Measurements from ENCODE around the gene DZIP3. TPM values are rescaled to one million over a fixed set of nuclear protein-coding genes. Genes with fewer than 3 reads are reported as not detected.

Gene DZIP3
- total and polyA plus RNA-seq, 2 experiments from 2014 or later: 28.7 to 32.0 TPM

DNA sequence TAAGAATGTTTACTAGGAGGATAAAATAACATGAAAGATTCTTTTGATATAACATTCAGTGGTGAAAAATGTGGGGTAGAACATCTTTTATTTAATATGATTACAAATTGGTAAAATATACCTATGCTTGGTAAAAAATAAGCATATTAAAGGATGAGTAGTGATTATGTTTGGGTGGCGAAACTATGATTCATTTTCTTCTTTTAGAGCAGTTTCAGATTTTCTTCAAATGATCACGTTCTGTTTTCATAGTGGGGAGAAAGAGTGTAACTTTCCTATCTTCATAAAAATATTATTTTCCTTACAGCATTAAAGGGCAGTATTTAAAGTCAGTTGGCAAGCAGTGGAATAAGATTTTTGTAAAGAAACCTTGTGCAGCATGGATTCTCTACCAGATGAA lies 15.5 kb downstream of the DZIP3 start:
- Histone ChIP-seq H3K4me1 (ENCODE audit: insufficient read depth) (peaks cover 25% of the 10 kb centered on the region), H3F3A (replicated peaks; ENCODE audit: low read depth) (no peaks in the 10 kb centered on the region), H3K27ac (ENCODE audit: low read depth) (no peak overlapping the region), H3K4me3 (no peak overlapping the region), H2AFZ (no peak overlapping the region), H3K79me2 (replicated peaks; ENCODE audit: insufficient read depth) (peaks cover 32% of the 10 kb centered on the region), H3K27me3 (ENCODE audit: insufficient read depth) (no peaks in the 10 kb centered on the region), H3K9me2 (ENCODE audit: insufficient read depth) (no peaks in the 10 kb centered on the region), H3K36me3 (ENCODE audit: insufficient read depth) (no peaks in the 10 kb centered on the region), H3K4me2 (no peak overlapping the region), H4K20me1 (replicated peaks; ENCODE audit: insufficient read depth) (no peaks in the 10 kb centered on the region)
- ATAC-seq: no peak
- Mint-ChIP-seq H3K27ac (no peak overlapping the region), H3K4me1 (peaks cover 32% of the 10 kb centered on the region), H3K9me3 (no peaks in the 10 kb centered on the region), H3K27me3 (ENCODE audit: insufficient read depth, low read depth, poor library complexity) (peaks cover 2% of the 10 kb centered on the region), H3K36me3 (ENCODE audit: low read depth) (peaks cover 12% of the 10 kb centered on the region; the same call in 2 of the 3 replicates), H3K4me3 (no peak overlapping the region)
- TF ChIP-seq JUNB (IDR thresholded peaks at IDR 0.05; ENCODE audit: unreplicated experiment) (no peak), POLR2AphosphoS5 (IDR thresholded peaks at IDR 0.05; ENCODE audit: low read depth) (no peak), EZH2 (IDR thresholded peaks at IDR 0.05; ENCODE audit: low read depth, unreplicated experiment) (no peak)
- TF ChIP-seq, protein P1, sequence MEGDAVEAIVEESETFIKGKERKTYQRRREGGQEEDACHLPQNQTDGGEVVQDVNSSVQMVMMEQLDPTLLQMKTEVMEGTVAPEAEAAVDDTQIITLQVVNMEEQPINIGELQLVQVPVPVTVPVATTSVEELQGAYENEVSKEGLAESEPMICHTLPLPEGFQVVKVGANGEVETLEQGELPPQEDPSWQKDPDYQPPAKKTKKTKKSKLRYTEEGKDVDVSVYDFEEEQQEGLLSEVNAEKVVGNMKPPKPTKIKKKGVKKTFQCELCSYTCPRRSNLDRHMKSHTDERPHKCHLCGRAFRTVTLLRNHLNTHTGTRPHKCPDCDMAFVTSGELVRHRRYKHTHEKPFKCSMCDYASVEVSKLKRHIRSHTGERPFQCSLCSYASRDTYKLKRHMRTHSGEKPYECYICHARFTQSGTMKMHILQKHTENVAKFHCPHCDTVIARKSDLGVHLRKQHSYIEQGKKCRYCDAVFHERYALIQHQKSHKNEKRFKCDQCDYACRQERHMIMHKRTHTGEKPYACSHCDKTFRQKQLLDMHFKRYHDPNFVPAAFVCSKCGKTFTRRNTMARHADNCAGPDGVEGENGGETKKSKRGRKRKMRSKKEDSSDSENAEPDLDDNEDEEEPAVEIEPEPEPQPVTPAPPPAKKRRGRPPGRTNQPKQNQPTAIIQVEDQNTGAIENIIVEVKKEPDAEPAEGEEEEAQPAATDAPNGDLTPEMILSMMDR (conservative IDR thresholded peaks at IDR 0.05; ENCODE audit: low read depth in 2 of 2): no peak
- no peak for DNase-seq (ENCODE audit: low spot score)

DNA sequence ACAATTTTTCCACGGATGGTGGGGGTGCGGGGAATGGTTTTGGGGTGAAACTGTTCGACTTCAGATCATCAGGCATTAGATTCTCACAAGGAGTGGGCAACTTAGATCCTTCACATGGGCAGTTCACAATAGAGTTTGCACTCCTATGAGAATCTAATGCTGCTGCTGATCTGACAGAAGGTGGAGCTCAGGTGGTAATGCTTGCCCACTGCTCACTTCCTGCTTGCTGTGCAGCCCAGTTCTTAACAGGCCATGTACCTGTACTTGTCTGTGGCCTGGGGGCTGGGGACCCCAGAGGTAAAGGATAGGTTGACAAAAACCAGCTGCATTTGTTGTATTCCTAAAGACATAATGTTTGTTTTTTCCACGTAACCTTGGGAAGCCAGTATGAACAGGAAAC lies 16.0 kb downstream of the DZIP3 start:
- Mint-ChIP-seq H3K27me3 (ENCODE audit: insufficient read depth, low read depth, poor library complexity) (peaks cover 2% of the 10 kb centered on the region), H3K4me1 (peaks cover 32% of the 10 kb centered on the region), H3K9me3 (no peaks in the 10 kb centered on the region), H3K4me3 (no peak overlapping the region), H3K27ac (no peak overlapping the region), H3K36me3 (ENCODE audit: low read depth) (peaks cover 12% of the 10 kb centered on the region; the same call in 2 of the 3 replicates)
- ATAC-seq (no peak), DNase-seq (ENCODE audit: low spot score) (no peak)
- no peak overlapping the region for H2AFZ ChIP-seq
- peaks cover 27% of the 10 kb centered on the region for H3K79me2 ChIP-seq (replicated peaks; ENCODE audit: insufficient read depth)
- H3K4me1 ChIP-seq (ENCODE audit: insufficient read depth): peaks cover 25% of the 10 kb centered on the region
- H3K4me2 ChIP-seq: no peak overlapping the region
- H3K36me3 ChIP-seq (ENCODE audit: insufficient read depth): no peaks in the 10 kb centered on the region
- H3K27me3 ChIP-seq (ENCODE audit: insufficient read depth): no peaks in the 10 kb centered on the region
- no peaks in the 10 kb centered on the region for H3F3A ChIP-seq (replicated peaks; ENCODE audit: low read depth)
- H4K20me1 ChIP-seq (replicated peaks; ENCODE audit: insufficient read depth): no peaks in the 10 kb centered on the region
- H3K9me2 ChIP-seq (ENCODE audit: insufficient read depth): no peaks in the 10 kb centered on the region
- H3K4me3 ChIP-seq: no peak overlapping the region
- H3K27ac ChIP-seq (ENCODE audit: low read depth): no peak overlapping the region
- TF ChIP-seq, protein P2, sequence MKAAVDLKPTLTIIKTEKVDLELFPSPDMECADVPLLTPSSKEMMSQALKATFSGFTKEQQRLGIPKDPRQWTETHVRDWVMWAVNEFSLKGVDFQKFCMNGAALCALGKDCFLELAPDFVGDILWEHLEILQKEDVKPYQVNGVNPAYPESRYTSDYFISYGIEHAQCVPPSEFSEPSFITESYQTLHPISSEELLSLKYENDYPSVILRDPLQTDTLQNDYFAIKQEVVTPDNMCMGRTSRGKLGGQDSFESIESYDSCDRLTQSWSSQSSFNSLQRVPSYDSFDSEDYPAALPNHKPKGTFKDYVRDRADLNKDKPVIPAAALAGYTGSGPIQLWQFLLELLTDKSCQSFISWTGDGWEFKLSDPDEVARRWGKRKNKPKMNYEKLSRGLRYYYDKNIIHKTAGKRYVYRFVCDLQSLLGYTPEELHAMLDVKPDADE (IDR thresholded peaks at IDR 0.05): no peak
- TF ChIP-seq, protein P3, sequence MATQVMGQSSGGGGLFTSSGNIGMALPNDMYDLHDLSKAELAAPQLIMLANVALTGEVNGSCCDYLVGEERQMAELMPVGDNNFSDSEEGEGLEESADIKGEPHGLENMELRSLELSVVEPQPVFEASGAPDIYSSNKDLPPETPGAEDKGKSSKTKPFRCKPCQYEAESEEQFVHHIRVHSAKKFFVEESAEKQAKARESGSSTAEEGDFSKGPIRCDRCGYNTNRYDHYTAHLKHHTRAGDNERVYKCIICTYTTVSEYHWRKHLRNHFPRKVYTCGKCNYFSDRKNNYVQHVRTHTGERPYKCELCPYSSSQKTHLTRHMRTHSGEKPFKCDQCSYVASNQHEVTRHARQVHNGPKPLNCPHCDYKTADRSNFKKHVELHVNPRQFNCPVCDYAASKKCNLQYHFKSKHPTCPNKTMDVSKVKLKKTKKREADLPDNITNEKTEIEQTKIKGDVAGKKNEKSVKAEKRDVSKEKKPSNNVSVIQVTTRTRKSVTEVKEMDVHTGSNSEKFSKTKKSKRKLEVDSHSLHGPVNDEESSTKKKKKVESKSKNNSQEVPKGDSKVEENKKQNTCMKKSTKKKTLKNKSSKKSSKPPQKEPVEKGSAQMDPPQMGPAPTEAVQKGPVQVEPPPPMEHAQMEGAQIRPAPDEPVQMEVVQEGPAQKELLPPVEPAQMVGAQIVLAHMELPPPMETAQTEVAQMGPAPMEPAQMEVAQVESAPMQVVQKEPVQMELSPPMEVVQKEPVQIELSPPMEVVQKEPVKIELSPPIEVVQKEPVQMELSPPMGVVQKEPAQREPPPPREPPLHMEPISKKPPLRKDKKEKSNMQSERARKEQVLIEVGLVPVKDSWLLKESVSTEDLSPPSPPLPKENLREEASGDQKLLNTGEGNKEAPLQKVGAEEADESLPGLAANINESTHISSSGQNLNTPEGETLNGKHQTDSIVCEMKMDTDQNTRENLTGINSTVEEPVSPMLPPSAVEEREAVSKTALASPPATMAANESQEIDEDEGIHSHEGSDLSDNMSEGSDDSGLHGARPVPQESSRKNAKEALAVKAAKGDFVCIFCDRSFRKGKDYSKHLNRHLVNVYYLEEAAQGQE (IDR thresholded peaks at IDR 0.05; ENCODE audit: unreplicated experiment): no peak
- TF ChIP-seq ZNF331 (CRISPR knock-in tag; IDR thresholded peaks at IDR 0.05; ENCODE audit: low read depth) (no peak), JUNB (IDR thresholded peaks at IDR 0.05; ENCODE audit: unreplicated experiment) (no peak), EZH2phosphoT487 (IDR thresholded peaks at IDR 0.05; ENCODE audit: unreplicated experiment) (no peak), ZNF114 (CRISPR knock-in tag; IDR thresholded peaks at IDR 0.05) (no peak)
- TF ChIP-seq, protein P4, sequence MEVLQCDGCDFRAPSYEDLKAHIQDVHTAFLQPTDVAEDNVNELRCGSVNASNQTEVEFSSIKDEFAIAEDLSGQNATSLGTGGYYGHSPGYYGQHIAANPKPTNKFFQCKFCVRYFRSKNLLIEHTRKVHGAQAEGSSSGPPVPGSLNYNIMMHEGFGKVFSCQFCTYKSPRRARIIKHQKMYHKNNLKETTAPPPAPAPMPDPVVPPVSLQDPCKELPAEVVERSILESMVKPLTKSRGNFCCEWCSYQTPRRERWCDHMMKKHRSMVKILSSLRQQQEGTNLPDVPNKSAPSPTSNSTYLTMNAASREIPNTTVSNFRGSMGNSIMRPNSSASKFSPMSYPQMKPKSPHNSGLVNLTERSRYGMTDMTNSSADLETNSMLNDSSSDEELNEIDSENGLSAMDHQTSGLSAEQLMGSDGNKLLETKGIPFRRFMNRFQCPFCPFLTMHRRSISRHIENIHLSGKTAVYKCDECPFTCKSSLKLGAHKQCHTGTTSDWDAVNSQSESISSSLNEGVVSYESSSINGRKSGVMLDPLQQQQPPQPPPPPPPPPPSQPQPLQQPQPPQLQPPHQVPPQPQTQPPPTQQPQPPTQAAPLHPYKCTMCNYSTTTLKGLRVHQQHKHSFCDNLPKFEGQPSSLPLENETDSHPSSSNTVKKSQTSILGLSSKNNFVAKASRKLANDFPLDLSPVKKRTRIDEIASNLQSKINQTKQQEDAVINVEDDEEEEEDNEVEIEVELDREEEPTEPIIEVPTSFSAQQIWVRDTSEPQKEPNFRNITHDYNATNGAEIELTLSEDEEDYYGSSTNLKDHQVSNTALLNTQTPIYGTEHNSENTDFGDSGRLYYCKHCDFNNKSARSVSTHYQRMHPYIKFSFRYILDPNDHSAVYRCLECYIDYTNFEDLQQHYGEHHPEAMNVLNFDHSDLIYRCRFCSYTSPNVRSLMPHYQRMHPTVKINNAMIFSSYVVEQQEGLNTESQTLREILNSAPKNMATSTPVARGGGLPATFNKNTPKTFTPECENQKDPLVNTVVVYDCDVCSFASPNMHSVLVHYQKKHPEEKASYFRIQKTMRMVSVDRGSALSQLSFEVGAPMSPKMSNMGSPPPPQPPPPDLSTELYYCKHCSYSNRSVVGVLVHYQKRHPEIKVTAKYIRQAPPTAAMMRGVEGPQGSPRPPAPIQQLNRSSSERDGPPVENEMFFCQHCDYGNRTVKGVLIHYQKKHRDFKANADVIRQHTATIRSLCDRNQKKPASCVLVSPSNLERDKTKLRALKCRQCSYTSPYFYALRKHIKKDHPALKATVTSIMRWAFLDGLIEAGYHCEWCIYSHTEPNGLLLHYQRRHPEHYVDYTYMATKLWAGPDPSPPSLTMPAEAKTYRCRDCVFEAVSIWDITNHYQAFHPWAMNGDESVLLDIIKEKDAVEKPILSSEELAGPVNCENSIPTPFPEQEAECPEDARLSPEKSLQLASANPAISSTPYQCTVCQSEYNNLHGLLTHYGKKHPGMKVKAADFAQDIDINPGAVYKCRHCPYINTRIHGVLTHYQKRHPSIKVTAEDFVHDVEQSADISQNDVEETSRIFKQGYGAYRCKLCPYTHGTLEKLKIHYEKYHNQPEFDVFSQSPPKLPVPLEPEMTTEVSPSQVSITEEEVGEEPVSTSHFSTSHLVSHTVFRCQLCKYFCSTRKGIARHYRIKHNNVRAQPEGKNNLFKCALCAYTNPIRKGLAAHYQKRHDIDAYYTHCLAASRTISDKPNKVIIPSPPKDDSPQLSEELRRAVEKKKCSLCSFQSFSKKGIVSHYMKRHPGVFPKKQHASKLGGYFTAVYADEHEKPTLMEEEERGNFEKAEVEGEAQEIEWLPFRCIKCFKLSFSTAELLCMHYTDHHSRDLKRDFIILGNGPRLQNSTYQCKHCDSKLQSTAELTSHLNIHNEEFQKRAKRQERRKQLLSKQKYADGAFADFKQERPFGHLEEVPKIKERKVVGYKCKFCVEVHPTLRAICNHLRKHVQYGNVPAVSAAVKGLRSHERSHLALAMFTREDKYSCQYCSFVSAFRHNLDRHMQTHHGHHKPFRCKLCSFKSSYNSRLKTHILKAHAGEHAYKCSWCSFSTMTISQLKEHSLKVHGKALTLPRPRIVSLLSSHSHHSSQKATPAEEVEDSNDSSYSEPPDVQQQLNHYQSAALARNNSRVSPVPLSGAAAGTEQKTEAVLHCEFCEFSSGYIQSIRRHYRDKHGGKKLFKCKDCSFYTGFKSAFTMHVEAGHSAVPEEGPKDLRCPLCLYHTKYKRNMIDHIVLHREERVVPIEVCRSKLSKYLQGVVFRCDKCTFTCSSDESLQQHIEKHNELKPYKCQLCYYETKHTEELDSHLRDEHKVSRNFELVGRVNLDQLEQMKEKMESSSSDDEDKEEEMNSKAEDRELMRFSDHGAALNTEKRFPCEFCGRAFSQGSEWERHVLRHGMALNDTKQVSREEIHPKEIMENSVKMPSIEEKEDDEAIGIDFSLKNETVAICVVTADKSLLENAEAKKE (CRISPR knock-in tag; IDR thresholded peaks at IDR 0.05): no peak
